Keratinocyte (primary cell): ENCODE results near the gene BOD1. TPM values are rescaled to one million over a fixed set of nuclear protein-coding genes. Genes with fewer than 3 reads are reported as not detected.

Experiments used
- DNase-seq: peaks from one replicate; pipeline ENCODE4 v3.0.0-alpha.2; 2011; ENCODE audit warnings: low read depth, missing footprints, low spot score
- FAIRE-seq: peaks from 2 replicates; lab custom pipeline; 2011; peaks lifted over from hg19 to GRCh38; lab: Jason Lieb, UNC
- H2AFZ ChIP-seq: 2 replicates; pipeline ENCODE4 v1.6.0; 2012; ENCODE audit warnings: low read length, control low read depth, inconsistent platforms; ENCODE audit not compliant: control insufficient read depth
- H3K27ac ChIP-seq: 2 replicates; pipeline ENCODE4 v1.5.1; 2011; ENCODE audit warnings: low read length; ENCODE audit not compliant: control insufficient read depth, insufficient read depth
- H3K27me3 ChIP-seq: 3 replicates; pipeline ENCODE4 v1.6.0; 2011; ENCODE audit warnings: low read length; ENCODE audit not compliant: control insufficient read depth, insufficient read depth; ENCODE audit errors: extremely low read depth
- H3K36me3 ChIP-seq, 2 experiments: 2 replicates in 1 of 2; 3 replicates in 1 of 2; pipeline ENCODE4 v1.5.1; 2011; ENCODE audit warnings: low read length in 2 of 2, mild to moderate bottlenecking in 1 of 2; ENCODE audit not compliant: control insufficient read depth in 2 of 2, insufficient read depth in 2 of 2; ENCODE audit errors: extremely low read depth in 1 of 2
- H3K4me1 ChIP-seq: 3 replicates; pipeline ENCODE4 v1.5.1; 2011; ENCODE audit warnings: low read length; ENCODE audit not compliant: control insufficient read depth, insufficient read depth; ENCODE audit errors: extremely low read depth
- H3K4me2 ChIP-seq: 3 replicates; pipeline ENCODE4 v1.6.0; 2011; ENCODE audit warnings: low read depth, low read length; ENCODE audit not compliant: control insufficient read depth, insufficient read depth; ENCODE audit errors: extremely low read depth
- H3K4me3 ChIP-seq, 3 experiments: fragments of 200-600 bp in 1 of 3; sonication (generic) in 1 of 3; 2 replicates in 2 of 3; 3 replicates in 1 of 3; pipeline ENCODE4 v1.5.1; 2011 to 2016; ENCODE audit warnings: low read length in 3 of 3, mild to moderate bottlenecking in 3 of 3, control low read depth in 2 of 3, inconsistent platforms in 1 of 3, low read depth in 1 of 3, mixed read lengths in 1 of 3, mixed run types in 1 of 3, moderate library complexity in 1 of 3; ENCODE audit not compliant: control insufficient read depth in 2 of 3, insufficient read depth in 2 of 3; ENCODE audit errors: extremely low read depth in 1 of 3
- H3K79me2 ChIP-seq: 2 replicates; pipeline ENCODE4 v1.6.0; 2012; ENCODE audit warnings: low read length; ENCODE audit not compliant: control insufficient read depth, insufficient read depth
- H3K9ac ChIP-seq: 3 replicates; pipeline ENCODE4 v1.6.0; 2011; ENCODE audit warnings: low read length; ENCODE audit not compliant: control insufficient read depth, insufficient read depth; ENCODE audit errors: extremely low read depth
- H3K9me1 ChIP-seq: 3 replicates; pipeline ENCODE4 v1.6.0; 2011; ENCODE audit warnings: low read length; ENCODE audit not compliant: control insufficient read depth, insufficient read depth; ENCODE audit errors: extremely low read depth
- H3K9me3 ChIP-seq: 2 replicates; pipeline ENCODE4 v1.5.1; 2012; ENCODE audit warnings: low read depth, low read length; ENCODE audit not compliant: control insufficient read depth
- H4K20me1 ChIP-seq: 3 replicates; pipeline ENCODE4 v1.6.0; 2011; ENCODE audit warnings: low read length; ENCODE audit not compliant: control insufficient read depth, insufficient read depth; ENCODE audit errors: extremely low read depth
- CTCF ChIP-seq, 3 experiments: IDR thresholded peaks in 1 of 3; conservative IDR thresholded peaks in 1 of 3; optimal IDR thresholded peaks in 1 of 3; 2 replicates in 2 of 3; 3 replicates in 1 of 3; pipeline versions ENCODE3 to v1.5.1; 2011; ENCODE audit warnings: low read length in 3 of 3, mild to moderate bottlenecking in 3 of 3, moderate library complexity in 2 of 3, control low read depth in 1 of 3, inconsistent platforms in 1 of 3; ENCODE audit not compliant: insufficient read depth in 2 of 3; ENCODE audit errors: extremely low read depth in 1 of 3
- EZH2 ChIP-seq: IDR thresholded peaks from one replicate; pipeline ENCODE4 v1.6.1; 2012; ENCODE audit warnings: inconsistent platforms, mild to moderate bottlenecking, low read length, moderate library complexity
- dilution Hi-C: fragments of 300-500 bp; cut with MboI; formaldehyde crosslinking; loops from one replicate; pipeline ENCODE4 v1.7.0; 2020; ENCODE audit warnings: low sequenced_read_pairs; ENCODE audit not compliant: extremely low pct_ligation_motif_present
- polyA plus RNA-seq, 5 experiments: library from polyadenylated mRNA; depleted of rRNA in 3 of 5; stranded (reverse) in 3 of 5; stranded (forward) in 1 of 5; unstranded in 1 of 5; fragments of >200 nt; gene quantifications; 1 replicate in 1 of 5; 2 replicates in 3 of 5; 3 replicates in 1 of 5; pipeline versions ENCODE4 v1.2.1 to v1.2.3, GENCODE V29; 2011 to 2012; ENCODE audit warnings: missing spikeins in 2 of 5, low read depth in 1 of 5, low replicate concordance in 1 of 5

The BOD1 gene
- polyA plus RNA-seq, 1 donor (not counting 4 experiments of a cell fraction or from before 2014, with no cell fraction given), result 46.8 TPM

GRCh38 chr5:173604141-173604540 is 12.3 kb downstream of the BOD1 start:
- peaks cover 2% of the 10 kb centered on the region for H3K79me2 ChIP-seq
- peaks cover 0 to 19% of the 10 kb centered on the region in 2 experiments for H3K36me3 ChIP-seq
- H2AFZ ChIP-seq, result no peak overlapping the region
- TF ChIP-seq EZH2, result no peak
- no peak for TF ChIP-seq CTCF (optimal IDR thresholded peaks at IDR 0.05 in 1 of 3, IDR thresholded peaks at IDR 0.05 in 1 of 3, conservative IDR thresholded peaks at IDR 0.05 in 1 of 3; ENCODE audit: extremely low read depth in 1 of 3, insufficient read depth in 2 of 3, low read length in 3 of 3)
- H3K9me1 ChIP-seq, result no peaks in the 10 kb centered on the region
- dilution Hi-C loops, result no loop called here
- no peak for DNase-seq
- no peak overlapping the region for H3K27ac ChIP-seq
- no peak overlapping the region for H3K4me2 ChIP-seq
- H3K9ac ChIP-seq, result no peak overlapping the region
- no peaks in the 10 kb centered on the region for H3K4me1 ChIP-seq
- no peak overlapping the region for H3K4me3 ChIP-seq
- H3K9me3 ChIP-seq, result no peaks in the 10 kb centered on the region
- H3K27me3 ChIP-seq, result no peaks in the 10 kb centered on the region
- FAIRE-seq, result no peak
- H4K20me1 ChIP-seq, result no peaks in the 10 kb centered on the region

GRCh38 chr5:173602423-173602822 is 14.0 kb downstream of the BOD1 start:
- TF ChIP-seq EZH2, result no peak
- no peak for TF ChIP-seq CTCF (optimal IDR thresholded peaks at IDR 0.05 in 1 of 3, IDR thresholded peaks at IDR 0.05 in 1 of 3, conservative IDR thresholded peaks at IDR 0.05 in 1 of 3; ENCODE audit: extremely low read depth in 1 of 3, insufficient read depth in 2 of 3, low read length in 3 of 3)
- Histone ChIP-seq H3K9me1 (no peaks in the 10 kb centered on the region), H3K9ac (no peak overlapping the region), H3K79me2 (no peaks in the 10 kb centered on the region), H4K20me1 (no peaks in the 10 kb centered on the region), H3K4me3 (no peak overlapping the region), H3K9me3 (no peaks in the 10 kb centered on the region), H3K27me3 (no peaks in the 10 kb centered on the region), H3K27ac (no peak overlapping the region), H2AFZ (no peak overlapping the region), H3K36me3 (peaks cover 0 to 11% of the 10 kb centered on the region in 2 experiments), H3K4me2 (no peak overlapping the region), H3K4me1 (no peaks in the 10 kb centered on the region)
- FAIRE-seq (no peak), DNase-seq (no peak)
- dilution Hi-C loops, result no loop called here
